H9 (cell line): ENCODE measurements around the gene SGSM2. TPM values are rescaled to one million over a fixed set of nuclear protein-coding genes. Genes with fewer than 3 reads are reported as not detected.

ENCODE experiments used
- DNase-seq: peaks from one replicate; pipeline ENCODE4 v3.0.0-alpha.2; 2017
- H2AFZ ChIP-seq: one replicate; pipeline ENCODE4 v1.6.1; 2013; ENCODE audit warnings: mild to moderate bottlenecking, low read length, control low read depth, moderate library complexity
- H2AK5ac ChIP-seq: 2 replicates; pipeline ENCODE4 v1.6.1; 2013; ENCODE audit warnings: low read length, control low read depth, mixed read lengths; ENCODE audit not compliant: insufficient read length
- H2BK120ac ChIP-seq: one replicate; pipeline ENCODE4 v1.6.1; 2013; ENCODE audit warnings: low read depth, mild to moderate bottlenecking, low read length, control low read depth, inconsistent platforms; ENCODE audit not compliant: poor library complexity, severe bottlenecking
- H2BK12ac ChIP-seq: 2 replicates; pipeline ENCODE4 v1.6.1; 2013; ENCODE audit warnings: low read length, control low read depth, mixed read lengths, low read depth; ENCODE audit not compliant: insufficient read length
- H2BK15ac ChIP-seq: 2 replicates; pipeline ENCODE4 v1.6.1; 2013; ENCODE audit warnings: low read depth, low read length, control low read depth
- H2BK20ac ChIP-seq: one replicate; pipeline ENCODE4 v1.6.1; 2013; ENCODE audit warnings: low read depth, mild to moderate bottlenecking, low read length, control low read depth, inconsistent platforms; ENCODE audit not compliant: poor library complexity, severe bottlenecking
- H2BK5ac ChIP-seq: 2 replicates; pipeline ENCODE4 v1.6.1; 2013; ENCODE audit warnings: low read length, control low read depth, mixed read lengths; ENCODE audit not compliant: insufficient read length
- H3K14ac ChIP-seq: 2 replicates; pipeline ENCODE4 v1.6.1; 2013; ENCODE audit warnings: low read length, control low read depth; ENCODE audit not compliant: insufficient read depth
- H3K18ac ChIP-seq: 2 replicates; pipeline ENCODE4 v1.6.1; 2013; ENCODE audit warnings: low read depth, mild to moderate bottlenecking, mixed read lengths, low read length, control low read depth; ENCODE audit not compliant: insufficient read length
- H3K23ac ChIP-seq: 2 replicates; pipeline ENCODE4 v1.6.1; 2013; ENCODE audit warnings: low read length, control low read depth, mixed read lengths, low read depth; ENCODE audit not compliant: insufficient read length
- H3K23me2 ChIP-seq: 2 replicates; pipeline ENCODE4 v1.6.1; 2013; ENCODE audit warnings: low read depth, mild to moderate bottlenecking, mixed read lengths, low read length, control low read depth; ENCODE audit not compliant: insufficient read length, poor library complexity, severe bottlenecking
- H3K27ac ChIP-seq: 2 replicates; pipeline ENCODE4 v1.5.1; 2013; ENCODE audit warnings: low read length, control low read depth, mixed read lengths, low read depth; ENCODE audit not compliant: insufficient read length
- H3K27me3 ChIP-seq: 2 replicates; pipeline ENCODE4 v1.6.1; 2013; ENCODE audit warnings: low read length, control low read depth, inconsistent platforms; ENCODE audit not compliant: insufficient read depth
- H3K4ac ChIP-seq: 2 replicates; pipeline ENCODE4 v1.6.1; 2013; ENCODE audit warnings: low read depth, mild to moderate bottlenecking, control low read depth, inconsistent platforms, low read length, moderate library complexity
- H3K4me1 ChIP-seq: 2 replicates; pipeline ENCODE4 v1.6.1; 2013; ENCODE audit warnings: low read length, control low read depth, inconsistent platforms; ENCODE audit not compliant: insufficient read depth
- H3K4me2 ChIP-seq: 2 replicates; pipeline ENCODE4 v1.6.1; 2013; ENCODE audit warnings: low read length, control low read depth, mixed read lengths; ENCODE audit not compliant: insufficient read length, insufficient read depth
- H3K56ac ChIP-seq: 2 replicates; pipeline ENCODE4 v1.6.1; 2013; ENCODE audit warnings: low read depth, mild to moderate bottlenecking, mixed read lengths, low read length, control low read depth; ENCODE audit not compliant: insufficient read length
- H3K79me1 ChIP-seq: 2 replicates; pipeline ENCODE4 v1.6.1; 2013; ENCODE audit warnings: low read depth, mild to moderate bottlenecking, moderate library complexity, low read length, control low read depth, inconsistent platforms; ENCODE audit not compliant: insufficient read depth, poor library complexity, severe bottlenecking
- H3K79me2 ChIP-seq: 2 replicates; pipeline ENCODE4 v1.6.1; 2013; ENCODE audit warnings: low read length, control low read depth, inconsistent platforms; ENCODE audit not compliant: insufficient read depth
- H3K9ac ChIP-seq: 2 replicates; pipeline ENCODE4 v1.6.1; 2013; ENCODE audit warnings: low read length, control low read depth, mixed read lengths; ENCODE audit not compliant: insufficient read length; ENCODE audit errors: extremely low read depth
- H3K9me3 ChIP-seq: one replicate; pipeline ENCODE4 v1.6.1; 2013; ENCODE audit warnings: low read depth, low read length, inconsistent platforms; ENCODE audit not compliant: control insufficient read depth
- H3T11ph ChIP-seq: one replicate; pipeline ENCODE4 v1.6.1; 2013; ENCODE audit warnings: mild to moderate bottlenecking, low read length, control low read depth, inconsistent platforms
- H4K20me1 ChIP-seq: one replicate; pipeline ENCODE4 v1.6.1; 2013; ENCODE audit not compliant: control insufficient read depth, insufficient read length, insufficient read depth
- H4K5ac ChIP-seq: 2 replicates; pipeline ENCODE4 v1.6.1; 2013; ENCODE audit warnings: low read depth, mild to moderate bottlenecking, mixed read lengths, low read length, control low read depth; ENCODE audit not compliant: insufficient read length
- H4K8ac ChIP-seq: replicated peaks from 2 replicates; pipeline ENCODE4 v1.6.1; 2013; ENCODE audit warnings: low read length, control low read depth, mixed read lengths, low read depth; ENCODE audit not compliant: insufficient read length
- H4K91ac ChIP-seq: 2 replicates; pipeline ENCODE4 v1.6.1; 2013; ENCODE audit warnings: low read depth, mild to moderate bottlenecking, moderate library complexity, mixed read lengths, low read length, control low read depth; ENCODE audit not compliant: insufficient read length
- H3K27ac Mint-ChIP-seq, 3 experiments: 2 replicates in 2 of 3; 3 replicates in 1 of 3; pipeline ENCODE4 v1.8.0; 2020 to 2021; ENCODE audit warnings: mixed read lengths in 3 of 3, mild to moderate bottlenecking in 1 of 3, moderate library complexity in 1 of 3
- H3K27me3 Mint-ChIP-seq: 2 replicates; pipeline ENCODE4 v1.8.0; 2021; ENCODE audit warnings: low read depth, mild to moderate bottlenecking, moderate library complexity, mixed read lengths
- H3K36me3 Mint-ChIP-seq, 3 experiments: 2 replicates in 2 of 3; 3 replicates in 1 of 3; pipeline ENCODE4 v1.8.0; 2020 to 2021; ENCODE audit warnings: low read depth in 3 of 3, mixed read lengths in 3 of 3; ENCODE audit not compliant: insufficient read depth in 1 of 3
- H3K4me1 Mint-ChIP-seq, 2 experiments: 2 replicates each; pipeline ENCODE4 v1.8.0; 2020; ENCODE audit warnings: mixed read lengths in 2 of 2
- H3K4me3 Mint-ChIP-seq, 2 experiments: 2 replicates in 1 of 2; 3 replicates in 1 of 2; pipeline ENCODE4 v1.8.0; 2020 to 2021; ENCODE audit warnings: mild to moderate bottlenecking in 2 of 2, mixed read lengths in 2 of 2, moderate library complexity in 1 of 2
- H3K9me3 Mint-ChIP-seq, 2 experiments: 2 replicates in 1 of 2; 3 replicates in 1 of 2; pipeline ENCODE4 v1.8.0; 2020; ENCODE audit warnings: mild to moderate bottlenecking in 2 of 2, mixed read lengths in 2 of 2, moderate library complexity in 1 of 2
- CTCF ChIP-seq: fragments of 200-600 bp; sonication (generic); conservative IDR thresholded peaks from 3 replicates; pipeline ENCODE4 v1.8.0; 2021; ENCODE audit warnings: antibody characterized with exemption, mild to moderate bottlenecking
- WGBS: extraction: QIAGEN DNeasy Blood & Tissue Kit; methylation state at CpG from one replicate; pipeline ENCODE4 v1.1.7; 2013; ENCODE audit warnings: missing lambda C conversion rate, low lambda C conversion rate, mixed read lengths; ENCODE audit not compliant: insufficient read length; ENCODE audit errors: extremely low coverage; 5-methylcytosine and 5-hydroxymethylcytosine counted together
- total RNA-seq: library from RNA; stranded (reverse); gene quantifications from 2 replicates; pipeline ENCODE4 v1.2.1, GENCODE V29; 2021

SGSM2 gene
- total RNA-seq, 1 experiment from 2014 or later: 45.6 TPM

- Histone ChIP-seq H3K27ac (no peak overlapping the region), H3K56ac (no peak overlapping the region), H3K9ac (no peak overlapping the region), H3K14ac (no peak overlapping the region), H3K4ac (no peak overlapping the region), H3K23me2 (peaks cover 22% of the 10 kb centered on the region), H3T11ph (no peak overlapping the region), H2BK120ac (no peak overlapping the region), H3K79me2 (peaks cover 2% of the 10 kb centered on the region; the same call in 1 of the 2 replicates), H2AK5ac (no peak overlapping the region), H3K9me3 (no peaks in the 10 kb centered on the region), H3K27me3 (no peaks in the 10 kb centered on the region), H4K20me1 (no peaks in the 10 kb centered on the region), H3K79me1 (no peaks in the 10 kb centered on the region), H2BK5ac (no peak overlapping the region), H4K5ac (no peak overlapping the region), H2AFZ (no peak overlapping the region), H4K8ac (no peak overlapping the region), H3K4me1 (peaks cover 4% of the 10 kb centered on the region; the same call in 1 of the 2 replicates), H4K91ac (no peak overlapping the region), H3K23ac (no peak overlapping the region), H3K18ac (no peak overlapping the region), H2BK15ac (no peak overlapping the region), H2BK12ac (no peak overlapping the region), H2BK20ac (no peak overlapping the region), H3K4me2 (no peak overlapping the region)
- Mint-ChIP-seq H3K27ac (no peak overlapping the region), H3K27me3 (peaks cover 5% of the 10 kb centered on the region), H3K36me3 (peaks cover 0 to 5% (median 0%) of the 10 kb centered on the region in 3 experiments; a peak in 1 of 7 replicates), H3K9me3 (no peaks in the 10 kb centered on the region; a peak in 1 of 5 replicates), H3K4me1 (peaks cover 14 to 19% of the 10 kb centered on the region in 2 experiments), H3K4me3 (peak overlapping the region; percentile 71 to 81)
- TF ChIP-seq CTCF: no peak
- WGBS: no CpG with 5 or more reads among the region's 4 CpGs
- DNase-seq: no peak
These were observed 65.7 kb downstream of the SGSM2 start for GRCh38 chr17:2403044-2403443.
